GM12878 (cell line): ENCODE measurements around the gene GBGT1. TPM values are rescaled to one million over a fixed set of nuclear protein-coding genes. Genes with fewer than 3 reads are reported as not detected.

Experiments used
- ATAC-seq: fragments of 200-7000 bp; cut with Tn5 transposase; 3 replicates; pipeline ENCODE4 v1.9.1; 2020; ENCODE audit warnings: mild to moderate bottlenecking, moderate library complexity
- BruUV-seq: library from RNA; stranded (reverse); fragments of 400-500 nt; replicated peaks from 2 replicates; lab custom pipeline; 2021; lab: Mats Ljungman, UMichigan
- CTCF ChIA-PET: fragments of 300-600 bp; sonication (Branson Sonifier 250); formaldehyde crosslinking; extraction: SDS; loops from one replicate; lab custom pipeline; 2021; ENCODE audit warnings: inconsistent platforms; lab: Yijun Ruan, JAX
- POLR2A ChIA-PET: fragments of 350-600 bp; formaldehyde crosslinking; extraction: SDS; loops from one replicate; lab custom pipeline; 2021; ENCODE audit warnings: inconsistent platforms; lab: Charles Lee
- RAD21 ChIA-PET: fragments of 300-600 bp; sonication (Branson Sonifier 250); formaldehyde crosslinking; loops from one replicate; lab custom pipeline; 2023; ENCODE audit warnings: antibody characterized with exemption; ENCODE audit not compliant: unreplicated experiment; lab: Charles Lee
- SMC1A ChIA-PET: fragments of 300-600 bp; sonication (Branson Sonifier 250); formaldehyde crosslinking; loops from one replicate; lab custom pipeline; 2023; ENCODE audit not compliant: unreplicated experiment, uncharacterized antibody; lab: Charles Lee
- DNase-seq: peaks from one replicate; pipeline ENCODE4 v3.0.0-alpha.2; 2011; ENCODE audit warnings: low read depth, low spot score
- FAIRE-seq: peaks from 3 replicates; lab custom pipeline; 2011; peaks lifted over from hg19 to GRCh38; lab: Jason Lieb, UNC
- H2AFZ ChIP-seq: 2 replicates; pipeline ENCODE4 v1.6.0; 2011; ENCODE audit warnings: low read depth, low read length, control low read depth; ENCODE audit not compliant: control insufficient read depth
- H3K27ac ChIP-seq: 2 replicates; pipeline ENCODE4 v1.5.1; 2011; ENCODE audit warnings: control low read depth; ENCODE audit not compliant: control insufficient read depth, insufficient read depth
- H3K27me3 ChIP-seq, 2 experiments: replicated peaks in 1 of 2; 2 replicates each; pipeline versions ENCODE4 v1.6.0 to v1.6.1; 2011; ENCODE audit warnings: low read length in 1 of 2; ENCODE audit not compliant: control insufficient read depth in 2 of 2, insufficient read depth in 2 of 2
- H3K36me3 ChIP-seq, 2 experiments: 2 replicates each; pipeline ENCODE4 v1.5.1; 2011; ENCODE audit warnings: low read length in 1 of 2; ENCODE audit not compliant: control insufficient read depth in 2 of 2, insufficient read depth in 2 of 2
- H3K4me1 ChIP-seq: 2 replicates; pipeline ENCODE4 v1.6.1; 2011; ENCODE audit warnings: mild to moderate bottlenecking, low read length, moderate library complexity, mixed read lengths; ENCODE audit not compliant: control insufficient read depth, insufficient read depth
- H3K4me2 ChIP-seq: 2 replicates; pipeline ENCODE4 v1.6.0; 2011; ENCODE audit warnings: control low read depth; ENCODE audit not compliant: control insufficient read depth, insufficient read depth
- H3K4me3 ChIP-seq: fragments of 200-600 bp; sonication (generic); 2 replicates; pipeline ENCODE4 v1.5.1; 2016
- H3K79me2 ChIP-seq: 2 replicates; pipeline ENCODE4 v1.6.0; 2011; ENCODE audit warnings: low read length; ENCODE audit not compliant: control insufficient read depth, insufficient read depth
- H3K9ac ChIP-seq: 2 replicates; pipeline ENCODE4 v1.8.0; 2011; ENCODE audit warnings: low read length, control low read depth, mixed read lengths; ENCODE audit not compliant: control insufficient read depth, insufficient read depth
- H3K9me3 ChIP-seq: replicated peaks from 3 replicates; pipeline ENCODE4 v1.5.1; 2011; ENCODE audit warnings: mild to moderate bottlenecking, low read length; ENCODE audit not compliant: control insufficient read depth, insufficient read depth
- H4K20me1 ChIP-seq: 2 replicates; pipeline ENCODE4 v1.6.0; 2011; ENCODE audit not compliant: control insufficient read depth, insufficient read depth
- DPF2 ChIP-seq: fragments of 450-650 bp; IDR thresholded peaks from 2 replicates; pipeline ENCODE4 v1.6.1; 2017; ENCODE audit warnings: mild to moderate bottlenecking
- FOS ChIP-seq: IDR thresholded peaks from 3 replicates; pipeline ENCODE4 v1.6.1; 2011; ENCODE audit warnings: borderline replicate concordance; ENCODE audit not compliant: insufficient read length; ENCODE audit errors: extremely low read depth
- IRF4 ChIP-seq: IDR thresholded peaks from 2 replicates; pipeline ENCODE4 v1.6.1; 2011; ENCODE audit warnings: low read depth, low read length
- JUND ChIP-seq: IDR thresholded peaks from 2 replicates; pipeline ENCODE4 v1.6.1; 2012; ENCODE audit warnings: low read depth, mild to moderate bottlenecking, low read length, improper control_type of control experiment, moderate library complexity
- KAT2A ChIP-seq: conservative IDR thresholded peaks from 2 replicates; pipeline ENCODE4 v1.6.1; 2011; ENCODE audit warnings: low read depth, low read length; ENCODE audit not compliant: control insufficient read depth
- LARP7 ChIP-seq: fragments of 450-650 bp; IDR thresholded peaks from 2 replicates; pipeline ENCODE4 v1.6.1; 2017; ENCODE audit warnings: mild to moderate bottlenecking
- NFYB ChIP-seq: IDR thresholded peaks from 2 replicates; pipeline ENCODE4 v1.6.1; 2011; ENCODE audit warnings: low read depth, mild to moderate bottlenecking, low read length, improper control_type of control experiment, moderate library complexity; ENCODE audit not compliant: insufficient read depth
- NR2C2 ChIP-seq: IDR thresholded peaks from 2 replicates; pipeline ENCODE4 v1.6.1; 2011; ENCODE audit warnings: borderline replicate concordance, low read depth; ENCODE audit not compliant: control insufficient read depth, insufficient read length
- NR2F1 ChIP-seq: fragments of 450-650 bp; conservative IDR thresholded peaks from 2 replicates; pipeline ENCODE4 v1.6.1; 2017; ENCODE audit warnings: mild to moderate bottlenecking
- NRF1 ChIP-seq: conservative IDR thresholded peaks from 2 replicates; pipeline ENCODE4 v1.6.1; 2011; ENCODE audit warnings: mild to moderate bottlenecking, low read depth, low read length, improper control_type of control experiment
- RB1 ChIP-seq: fragments of 450-650 bp; formaldehyde crosslinking; IDR thresholded peaks from 2 replicates; pipeline ENCODE4 v1.6.1; 2017; ENCODE audit warnings: mild to moderate bottlenecking, borderline replicate concordance
- RFX5 ChIP-seq: IDR thresholded peaks from 2 replicates; pipeline ENCODE4 v1.6.1; 2011; ENCODE audit warnings: low read depth, low read length, improper control_type of control experiment
- SIX5 ChIP-seq: IDR thresholded peaks from 2 replicates; pipeline ENCODE4 v1.6.1; 2011; ENCODE audit warnings: mild to moderate bottlenecking, low read depth, low read length, moderate library complexity; ENCODE audit not compliant: severe bottlenecking
- SREBF2 ChIP-seq: IDR thresholded peaks from 2 replicates; pipeline ENCODE4 v1.6.1; 2012; ENCODE audit warnings: mild to moderate bottlenecking, low read length
- TARDBP ChIP-seq: IDR thresholded peaks from 2 replicates; pipeline ENCODE4 v1.6.1; 2016; ENCODE audit warnings: borderline replicate concordance
- ZSCAN29 ChIP-seq: fragments of 450-650 bp; IDR thresholded peaks from 2 replicates; pipeline ENCODE4 v1.6.1; 2017; ENCODE audit warnings: mild to moderate bottlenecking, moderate library complexity
- WGBS: methylation state at CpG from one replicate; pipeline ENCODE4 v1.1.6; 2016; ENCODE audit warnings: low lambda C conversion rate; ENCODE audit not compliant: insufficient replicate concordance, insufficient coverage; ENCODE audit errors: missing lambda C conversion rate; 5-methylcytosine and 5-hydroxymethylcytosine counted together
- in situ Hi-C: fragments of 300-500 bp; cut with MboI; formaldehyde crosslinking; loops from 9 replicates; pipeline ENCODE4 v1.14.3; 2018; ENCODE audit warnings: mixed read lengths
- intact Hi-C: fragments of 100-400 bp; cut with micrococcal nuclease; formaldehyde crosslinking; loops from one replicate; pipeline ENCODE4 v1.14.2; 2022; ENCODE audit not compliant: unreplicated experiment
- polyA plus RNA-seq, 11 experiments: library from polyadenylated mRNA; depleted of rRNA in 4 of 11; unstranded in 6 of 11; stranded (reverse) in 5 of 11; fragments of >200 nt; fragmentation: Nextera tagmentation in 4 of 11; fragmentation: Illumina TruSeq in 1 of 11; extraction: Ambion mirVana in 4 of 11; extraction: Trizol in 1 of 11; gene quantifications; 1 replicate in 1 of 11; 2 replicates in 10 of 11; pipeline versions ENCODE4 v1.2.1 to v1.2.3, GENCODE V29; 2011 to 2016; ENCODE audit warnings: inconsistent platforms in 2 of 11, missing spikeins in 2 of 11, low read depth in 1 of 11
- total RNA-seq, 4 experiments: library from RNA; depleted of rRNA in 3 of 4; stranded (reverse); fragments of >200 nt in 3 of 4; fragmentation: Illumina TruSeq in 1 of 4; extraction: Trizol in 1 of 4; gene quantifications; 2 replicates each; pipeline versions ENCODE4 v1.2.1 to v1.2.3, GENCODE V29; 2013 to 2021
- TF ChIP-seq, protein P1 (sequence below): IDR thresholded peaks from 2 replicates; pipeline ENCODE4 v1.6.1; 2011; ENCODE audit warnings: mild to moderate bottlenecking, low read depth, low read length, moderate library complexity; ENCODE audit not compliant: insufficient replicate concordance
- TF ChIP-seq, protein P2 (sequence below): fragments of 450-650 bp; formaldehyde crosslinking; IDR thresholded peaks from 2 replicates; pipeline ENCODE4 v1.4.0; 2020; ENCODE audit warnings: mild to moderate bottlenecking, moderate library complexity
- TF ChIP-seq, protein P3 (sequence below): IDR thresholded peaks from 2 replicates; pipeline ENCODE4 v1.6.1; 2011; ENCODE audit warnings: low read depth, mild to moderate bottlenecking, low read length, moderate library complexity, borderline replicate concordance; ENCODE audit errors: extremely low read depth

Gene GBGT1
- total and polyA plus RNA-seq, 10 of the 15 experiments (the other 5 are each of a cell fraction or from before 2014, with no cell fraction given): 0.08 to 1.9 (median 0.49) TPM

DNA sequence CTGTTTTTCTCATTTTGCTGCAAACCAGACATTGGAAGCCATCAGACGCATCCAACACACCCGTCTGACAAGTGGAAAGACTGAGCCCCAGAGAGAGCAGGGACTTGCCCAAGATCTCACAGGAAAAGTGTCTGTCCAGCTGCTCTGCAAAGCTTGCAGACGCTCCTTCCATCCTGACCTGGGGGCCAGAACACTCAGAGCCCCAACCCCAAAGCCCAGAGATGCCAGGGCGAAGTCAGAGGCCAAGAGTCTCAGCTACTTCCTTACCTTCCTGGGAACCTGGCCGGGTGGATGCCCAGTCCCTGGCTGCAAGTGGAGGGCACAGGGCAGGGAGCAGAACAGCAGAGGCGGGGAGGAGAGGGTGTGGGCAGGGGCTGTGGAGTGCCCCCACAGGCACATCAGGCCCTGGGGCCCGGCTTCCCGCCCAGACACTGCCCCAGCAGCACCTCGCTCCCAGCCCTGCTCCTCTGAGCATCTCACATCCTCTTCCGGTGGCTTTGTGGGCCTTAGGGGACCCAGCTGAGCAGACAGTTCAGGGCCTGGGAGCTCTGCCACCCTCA is 32.9 kb downstream of the GBGT1 start:
- peak; percentile 76 for ATAC-seq
- Histone ChIP-seq H3K36me3 (peaks cover 0 to 4% of the 10 kb centered on the region in 2 experiments; a peak in 3 of 4 replicates), H3K27ac (peak overlapping the region; percentile 81), H3K9me3 (no peaks in the 10 kb centered on the region), H2AFZ (no peak overlapping the region), H3K79me2 (peaks cover 66% of the 10 kb centered on the region), H3K9ac (peak overlapping the region; percentile 60), H3K4me1 (peaks cover 53% of the 10 kb centered on the region), H3K4me3 (peak overlapping the region; percentile 63; the same call in 1 of the 2 replicates), H3K4me2 (peak overlapping the region; percentile 64), H3K27me3 (no peaks in the 10 kb centered on the region), H4K20me1 (no peaks in the 10 kb centered on the region; the same call in 1 of the 2 replicates)
- in situ Hi-C loops: loop anchor here (25.0 kb wide), 1 partner anchor 1868 kb away; no protein-coding TSS in a partner anchor
- ChIA-PET RAD21 (interaction anchor here (0.7 to 1.8 kb wide), 4 partner anchors 13 to 16 kb away, joined by 3 to 12 read pairs (median 6); no protein-coding TSS in a partner anchor), POLR2A (interaction anchor here (0.6 to 3.4 kb wide), 6 partner anchors 9 to 225 kb away, joined by 3 to 26 read pairs (median 4); partner anchors contain the start of gene RALGDS), CTCF (interaction anchor here (0.5 to 2.1 kb wide), 4 partner anchors 14 to 115 kb away, joined by 3 to 16 read pairs (median 4); no protein-coding TSS in a partner anchor), SMC1A (interaction anchor here (0.8 to 5.9 kb wide), 4 partner anchors 13 to 18 kb away, joined by 3 to 48 read pairs (median 3); no protein-coding TSS in a partner anchor)
- intact Hi-C loops: no loop called here
- DNase-seq: no peak
- peak; percentile 27 for FAIRE-seq
- 26% methylated on average over 10 of the region's 10 CpGs for WGBS
- TSS peak; percentile 38 for BruUV-seq
- TF ChIP-seq JUND: no peak
- TF ChIP-seq FOS: no peak
- 0 out of 2 replicates have a peak, but pooled peaks have one; percentile 18 for TF ChIP-seq NR2F1
- TF ChIP-seq KAT2A: no peak
- TF ChIP-seq, protein P1, sequence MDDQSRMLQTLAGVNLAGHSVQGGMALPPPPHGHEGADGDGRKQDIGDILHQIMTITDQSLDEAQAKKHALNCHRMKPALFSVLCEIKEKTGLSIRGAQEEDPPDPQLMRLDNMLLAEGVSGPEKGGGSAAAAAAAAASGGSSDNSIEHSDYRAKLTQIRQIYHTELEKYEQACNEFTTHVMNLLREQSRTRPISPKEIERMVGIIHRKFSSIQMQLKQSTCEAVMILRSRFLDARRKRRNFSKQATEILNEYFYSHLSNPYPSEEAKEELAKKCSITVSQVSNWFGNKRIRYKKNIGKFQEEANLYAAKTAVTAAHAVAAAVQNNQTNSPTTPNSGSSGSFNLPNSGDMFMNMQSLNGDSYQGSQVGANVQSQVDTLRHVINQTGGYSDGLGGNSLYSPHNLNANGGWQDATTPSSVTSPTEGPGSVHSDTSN: peak; percentile 11
- TF ChIP-seq SREBF2: no peak
- no peak for TF ChIP-seq NFYB
- no peak for TF ChIP-seq TARDBP
- TF ChIP-seq ZSCAN29: no peak
- TF ChIP-seq RFX5: no peak
- no peak for TF ChIP-seq NRF1
- TF ChIP-seq RB1: peak; percentile 84; the same call in 1 of the 2 replicates
- TF ChIP-seq, protein P2, sequence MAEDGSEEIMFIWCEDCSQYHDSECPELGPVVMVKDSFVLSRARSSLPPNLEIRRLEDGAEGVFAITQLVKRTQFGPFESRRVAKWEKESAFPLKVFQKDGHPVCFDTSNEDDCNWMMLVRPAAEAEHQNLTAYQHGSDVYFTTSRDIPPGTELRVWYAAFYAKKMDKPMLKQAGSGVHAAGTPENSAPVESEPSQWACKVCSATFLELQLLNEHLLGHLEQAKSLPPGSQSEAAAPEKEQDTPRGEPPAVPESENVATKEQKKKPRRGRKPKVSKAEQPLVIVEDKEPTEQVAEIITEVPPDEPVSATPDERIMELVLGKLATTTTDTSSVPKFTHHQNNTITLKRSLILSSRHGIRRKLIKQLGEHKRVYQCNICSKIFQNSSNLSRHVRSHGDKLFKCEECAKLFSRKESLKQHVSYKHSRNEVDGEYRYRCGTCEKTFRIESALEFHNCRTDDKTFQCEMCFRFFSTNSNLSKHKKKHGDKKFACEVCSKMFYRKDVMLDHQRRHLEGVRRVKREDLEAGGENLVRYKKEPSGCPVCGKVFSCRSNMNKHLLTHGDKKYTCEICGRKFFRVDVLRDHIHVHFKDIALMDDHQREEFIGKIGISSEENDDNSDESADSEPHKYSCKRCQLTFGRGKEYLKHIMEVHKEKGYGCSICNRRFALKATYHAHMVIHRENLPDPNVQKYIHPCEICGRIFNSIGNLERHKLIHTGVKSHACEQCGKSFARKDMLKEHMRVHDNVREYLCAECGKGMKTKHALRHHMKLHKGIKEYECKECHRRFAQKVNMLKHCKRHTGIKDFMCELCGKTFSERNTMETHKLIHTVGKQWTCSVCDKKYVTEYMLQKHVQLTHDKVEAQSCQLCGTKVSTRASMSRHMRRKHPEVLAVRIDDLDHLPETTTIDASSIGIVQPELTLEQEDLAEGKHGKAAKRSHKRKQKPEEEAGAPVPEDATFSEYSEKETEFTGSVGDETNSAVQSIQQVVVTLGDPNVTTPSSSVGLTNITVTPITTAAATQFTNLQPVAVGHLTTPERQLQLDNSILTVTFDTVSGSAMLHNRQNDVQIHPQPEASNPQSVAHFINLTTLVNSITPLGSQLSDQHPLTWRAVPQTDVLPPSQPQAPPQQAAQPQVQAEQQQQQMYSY (CRISPR knock-in tag): no peak
- TF ChIP-seq, protein P3, sequence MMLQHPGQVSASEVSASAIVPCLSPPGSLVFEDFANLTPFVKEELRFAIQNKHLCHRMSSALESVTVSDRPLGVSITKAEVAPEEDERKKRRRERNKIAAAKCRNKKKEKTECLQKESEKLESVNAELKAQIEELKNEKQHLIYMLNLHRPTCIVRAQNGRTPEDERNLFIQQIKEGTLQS: no peak
- peak; percentile 51; the same call in 1 of the 2 replicates for TF ChIP-seq LARP7
- TF ChIP-seq DPF2: peak; percentile 36; the same call in 1 of the 2 replicates
- no peak for TF ChIP-seq IRF4
- no peak for TF ChIP-seq NR2C2
- no peak for TF ChIP-seq SIX5
